Endometrial microvascular endothelial cells (primary cell): ENCODE measurements around the gene PANK1. TPM values are rescaled to one million over a fixed set of nuclear protein-coding genes. Genes with fewer than 3 reads are reported as not detected.

ENCODE experiments used
- in situ Hi-C: cut with HindIII; loops from 2 replicates; pipeline ENCODE4 v1.10.0; 2017; ENCODE audit warnings: low sequenced_read_pairs, low pct_unique_long_range_greater_than_20kb; ENCODE audit errors: inconsistent ontology term
- total RNA-seq: library from RNA; depleted of rRNA; stranded (reverse); fragments of >200 nt; gene quantifications from one replicate; pipeline ENCODE4 v1.2.3, GENCODE V29; 2015; ENCODE audit errors: inconsistent ontology term

Gene PANK1
- total RNA-seq = 3.1 TPM

DNA sequence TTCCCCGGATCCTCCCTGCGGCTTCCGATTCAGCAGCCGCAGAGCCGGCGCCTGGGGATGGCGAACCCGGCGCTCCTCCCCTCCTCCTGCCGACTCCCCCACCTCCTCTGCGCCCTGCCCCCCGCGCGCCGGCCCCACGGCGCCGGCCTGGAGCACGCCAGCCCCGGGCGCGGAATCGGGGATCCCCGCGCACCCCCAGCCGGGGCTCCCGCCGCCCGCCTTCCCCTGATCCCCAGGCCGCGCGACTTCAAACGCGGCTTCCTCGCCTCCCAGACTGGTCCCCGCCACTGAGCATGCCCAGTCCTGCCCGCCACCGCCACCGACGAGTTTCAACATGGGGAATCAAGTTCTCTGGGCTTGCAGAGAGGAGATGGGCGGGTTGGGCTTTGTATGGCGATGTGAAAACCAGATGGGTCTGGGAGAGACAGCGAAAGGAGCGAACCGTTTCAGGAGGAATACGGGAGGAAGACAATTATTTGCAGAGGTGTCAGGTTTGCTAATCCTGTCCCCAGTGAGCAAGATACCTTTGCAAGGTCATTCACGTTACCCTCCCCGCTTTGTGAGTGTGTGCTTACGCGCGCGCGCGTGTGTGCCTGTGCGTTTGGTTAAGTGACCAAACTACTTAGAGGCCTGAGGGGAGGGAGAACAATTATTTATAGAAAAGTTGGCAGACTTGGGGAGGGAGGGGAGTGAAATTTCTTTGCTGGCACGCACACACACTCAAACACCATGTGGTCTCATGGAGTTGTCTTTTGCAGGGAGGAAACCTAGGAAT, at the start of gene PANK1:
Gene PANK1, minus strand, starts transcription at position 276 of the 775 bp plus-strand sequence. CDS start 351 bp downstream, outside the sequence.
- in situ Hi-C loops = no loop called here

GRCh38 chr10:89693176-89693575, 48.1 kb upstream of the PANK1 start:
- in situ Hi-C loops = no loop called here

DNA sequence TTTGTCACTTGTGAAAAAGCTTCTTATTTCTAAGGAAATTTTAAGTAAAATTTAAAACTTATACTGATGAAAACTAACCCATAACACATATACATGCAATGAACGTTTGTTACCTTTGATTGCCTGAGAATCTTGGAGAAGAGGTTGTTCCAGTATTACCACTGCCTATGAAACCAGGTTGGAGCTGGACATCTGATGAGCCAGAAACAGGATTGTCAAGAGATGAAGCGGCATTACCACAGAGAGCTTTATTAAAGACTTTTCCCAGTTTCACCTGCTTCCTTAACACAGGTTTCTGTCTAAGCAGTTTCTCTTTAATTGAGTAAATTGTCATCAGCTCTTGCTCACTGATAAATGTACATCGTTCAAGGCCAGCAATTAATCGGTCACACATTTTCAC, 47.4 kb upstream of the PANK1 start:
- in situ Hi-C loops = no loop called here

- in situ Hi-C loops = no loop called here
Measured at GRCh38 chr10:89690027-89690426, 45.0 kb upstream of the PANK1 start.

DNA sequence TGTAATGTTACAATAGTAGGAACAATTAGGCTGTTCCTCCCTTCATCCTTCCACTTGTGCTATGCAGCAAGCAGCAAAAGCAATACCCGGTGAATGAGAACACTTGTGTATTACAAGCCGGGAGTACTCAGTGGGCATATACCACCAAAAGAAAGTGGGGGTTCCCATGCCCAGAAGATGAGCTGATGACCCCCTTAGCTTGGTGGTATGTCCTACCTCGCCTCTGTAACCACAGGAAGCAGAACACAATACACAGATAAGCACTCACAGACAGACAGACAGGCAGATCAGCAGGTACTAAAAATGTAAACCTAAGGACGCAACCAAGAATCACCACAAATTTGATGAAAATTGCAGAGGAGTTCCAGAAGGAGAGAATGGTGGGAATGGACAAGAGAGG, 40.9 kb upstream of the PANK1 start:
- in situ Hi-C loops = no loop called here

GRCh38 chr10:89684604-89685003, 39.6 kb upstream of the PANK1 start:
- in situ Hi-C loops = no loop called here

- in situ Hi-C loops = no loop called here
Measured at GRCh38 chr10:89683883-89684282, 38.8 kb upstream of the PANK1 start.

- in situ Hi-C loops = no loop called here
Measured at GRCh38 chr10:89679986-89680385, 34.9 kb upstream of the PANK1 start.

DNA sequence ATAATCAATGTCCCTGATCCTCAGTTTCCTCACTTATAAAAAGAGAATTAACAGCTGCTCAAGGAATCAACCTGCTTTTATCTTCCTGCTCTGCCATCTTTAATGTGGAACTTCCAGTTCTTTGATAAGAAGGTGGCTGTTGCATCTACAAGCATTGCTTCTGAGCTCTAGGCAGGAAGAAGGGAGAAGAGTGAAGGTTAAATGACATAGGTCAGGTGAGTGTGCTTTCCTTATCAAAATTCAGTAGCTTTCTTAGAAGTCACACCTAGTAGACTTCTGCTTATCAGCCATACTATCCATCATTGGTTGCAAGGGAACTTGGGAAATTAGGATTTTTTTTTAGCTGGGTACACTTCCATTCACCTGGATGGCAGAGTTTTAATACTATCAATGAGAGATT, 32.3 kb upstream of the PANK1 start:
- in situ Hi-C loops = no loop called here

- in situ Hi-C loops = no loop called here
Measured at GRCh38 chr10:89670926-89671325, 25.9 kb upstream of the PANK1 start.

- in situ Hi-C loops = no loop called here
Measured at GRCh38 chr10:89669985-89670384, 24.9 kb upstream of the PANK1 start.

DNA sequence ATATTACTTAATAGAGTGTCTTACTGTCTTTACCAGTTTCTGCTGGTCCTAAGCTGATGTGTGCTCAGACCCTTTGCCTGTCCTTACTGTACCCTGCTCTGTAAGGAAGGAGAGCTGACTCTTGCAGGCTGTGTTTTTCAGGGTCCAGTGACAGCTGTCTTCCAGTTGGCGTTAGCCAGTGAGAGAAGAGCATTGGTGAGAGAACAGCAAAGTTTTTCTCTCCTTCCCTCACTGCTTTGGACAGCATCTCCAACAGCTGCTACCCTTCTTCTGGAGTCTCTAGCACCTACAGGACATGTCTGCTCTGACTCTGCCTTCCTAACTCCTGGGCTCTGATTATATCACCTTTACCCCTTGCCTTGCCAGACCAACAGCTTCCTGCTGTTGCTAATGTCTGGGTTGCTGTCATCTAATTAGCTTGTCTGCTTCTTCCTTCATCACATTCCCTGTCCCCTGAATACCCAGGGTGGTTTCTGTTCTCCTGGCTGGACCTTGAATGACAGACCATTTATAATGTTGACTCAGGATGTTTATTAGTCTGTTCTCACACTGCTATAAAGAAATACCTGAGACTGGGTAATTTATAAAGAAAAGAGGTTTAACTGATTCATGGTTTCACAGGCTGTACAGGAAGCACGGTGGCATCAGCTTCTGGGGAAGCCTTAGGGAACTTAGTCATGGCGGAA, 23.5 kb upstream of the PANK1 start:
- in situ Hi-C loops = no loop called here

DNA sequence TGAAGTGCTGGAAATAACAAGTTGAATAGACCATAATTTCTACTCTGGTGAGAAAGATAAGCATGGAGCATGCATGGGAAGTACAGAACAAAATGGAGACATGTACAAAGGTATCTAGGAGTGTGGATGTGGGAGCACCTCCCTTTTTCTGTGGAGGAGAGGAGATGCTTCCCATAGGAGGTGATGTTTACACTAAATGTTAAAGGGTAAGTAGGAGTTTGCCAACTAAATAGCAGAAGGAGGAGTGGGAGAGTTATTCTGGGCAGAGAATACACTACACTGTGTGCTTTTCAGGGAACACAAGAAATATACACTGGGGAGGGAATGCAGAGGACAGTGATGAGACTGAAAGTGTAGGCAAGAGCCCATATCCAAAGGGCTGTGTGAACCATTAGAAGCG, 21.1 kb upstream of the PANK1 start:
- in situ Hi-C loops = no loop called here

DNA sequence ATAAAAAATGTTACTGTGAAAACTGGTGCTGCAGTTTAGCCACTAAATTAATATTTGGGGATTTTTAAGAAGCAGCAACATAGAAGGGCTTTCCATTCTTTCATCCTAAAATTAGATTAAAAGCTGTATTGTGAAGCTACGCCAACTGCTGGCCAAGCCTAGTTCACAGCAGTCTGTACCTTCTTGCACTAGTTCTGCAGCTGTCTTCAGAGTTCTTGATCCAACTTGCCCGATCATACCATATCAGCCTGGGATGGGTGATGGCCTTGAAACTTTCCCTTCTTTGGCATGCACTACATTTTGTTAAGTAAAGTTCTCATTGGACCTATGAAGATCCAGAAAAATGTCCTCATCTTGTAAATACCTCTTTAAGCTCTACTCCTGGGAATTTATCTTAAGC, 20.3 kb upstream of the PANK1 start:
- in situ Hi-C loops = no loop called here

GRCh38 chr10:89664203-89664602, 19.2 kb upstream of the PANK1 start:
- in situ Hi-C loops = no loop called here

DNA sequence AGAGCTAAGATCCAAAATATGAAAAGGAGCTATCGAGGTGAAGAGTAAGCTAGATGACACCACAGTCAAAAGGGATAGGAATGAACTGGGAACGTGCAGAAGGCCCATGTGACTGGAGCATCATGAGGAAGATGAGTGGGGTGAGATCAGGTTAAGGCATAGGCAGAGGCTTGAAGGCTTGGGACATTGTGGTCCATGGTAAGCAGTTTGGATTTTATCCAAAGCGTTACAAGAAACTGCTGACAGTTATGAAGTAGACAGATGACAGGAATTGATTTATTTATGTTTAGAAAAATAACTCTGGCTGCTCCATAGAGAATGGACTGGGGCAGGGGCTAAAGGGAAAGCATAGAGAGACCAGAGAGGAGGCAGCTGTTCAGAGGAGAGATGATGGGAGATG, 18.1 kb upstream of the PANK1 start:
- in situ Hi-C loops = no loop called here

- in situ Hi-C loops = no loop called here
Measured at GRCh38 chr10:89662596-89662995, 17.6 kb upstream of the PANK1 start.

DNA sequence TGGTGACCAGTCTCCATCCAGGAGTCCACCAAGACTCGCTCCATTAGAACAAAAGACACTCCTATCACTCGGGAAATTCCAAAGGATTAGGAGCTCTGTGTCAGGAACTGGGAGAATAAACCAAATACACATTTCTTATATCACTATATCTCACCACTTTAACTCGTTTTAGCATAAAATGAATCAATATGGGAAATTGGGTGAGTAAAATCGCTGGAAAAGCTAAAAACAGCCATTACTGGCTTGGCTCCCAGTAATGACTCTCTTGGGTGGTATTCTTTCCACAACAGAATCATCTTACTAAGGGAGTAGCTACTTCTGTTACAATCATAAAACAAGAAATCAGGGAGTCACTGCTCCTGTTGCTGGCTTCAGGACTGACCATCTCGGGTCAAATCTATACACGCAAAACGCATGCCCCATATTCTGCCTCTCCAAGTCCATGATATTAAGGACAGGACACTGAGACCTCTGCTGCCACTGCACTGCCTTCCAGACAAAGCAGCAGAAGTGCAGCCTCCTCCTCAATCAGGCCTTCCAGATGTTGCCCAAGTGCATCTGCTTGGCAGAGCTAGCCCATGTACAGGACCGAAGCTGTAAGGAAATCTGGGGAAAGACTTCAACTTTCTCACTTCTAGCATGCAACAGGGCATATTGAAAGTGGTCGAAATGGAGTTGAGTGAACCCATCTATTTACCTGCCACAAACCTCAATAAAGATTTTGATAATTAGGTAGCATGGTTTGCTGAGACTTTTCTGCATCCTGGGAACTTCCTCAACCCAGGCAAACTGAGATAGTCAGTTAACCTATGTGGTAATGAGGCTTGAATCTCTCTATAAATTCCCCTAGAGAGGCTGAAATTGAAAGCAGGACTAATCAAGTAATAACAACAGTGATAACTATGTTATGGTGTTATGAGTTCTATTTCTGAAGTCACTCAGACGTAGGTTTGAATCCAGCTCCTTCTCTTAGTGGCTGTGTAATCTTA, 14.4 kb upstream of the PANK1 start:
- in situ Hi-C loops = no loop called here

DNA sequence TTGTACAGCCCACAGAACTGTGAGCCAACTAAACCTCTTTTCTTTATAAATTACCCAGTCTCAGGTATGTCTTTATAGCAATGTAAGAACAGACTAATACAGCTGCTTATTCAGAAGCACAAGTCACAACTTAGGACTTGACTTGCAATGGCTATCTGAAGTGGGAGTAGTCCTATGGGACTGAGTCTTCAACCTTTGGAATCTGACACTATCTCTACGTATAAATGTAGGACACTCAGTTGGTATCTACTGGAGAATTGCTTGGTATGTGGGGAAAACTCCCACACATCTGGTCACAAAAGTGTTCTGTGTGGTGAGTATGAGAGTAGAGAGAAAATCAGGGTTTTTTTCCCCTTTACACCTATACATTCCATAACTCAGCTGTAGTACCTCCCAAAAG, 12.3 kb upstream of the PANK1 start:
- in situ Hi-C loops = no loop called here
